ENCODE measurements around the gene PLK1.

The PLK1 gene

GRCh38 chr16:23667355-23667659 lies 11.4 kb upstream of the PLK1 start:
- no peak overlapping the region for H2BK120ac ChIP-seq (ENCODE audit: insufficient read depth, low read length, poor library complexity)
- no peak overlapping the region for H3K23ac ChIP-seq (ENCODE audit: low read length)
- no peaks in the 10 kb centered on the region for H3K4me1 ChIP-seq (ENCODE audit: control insufficient read depth in 1 of 2, insufficient read depth in 2 of 2, low read length in 2 of 2)
- H3K36me3 ChIP-seq (ENCODE audit: control insufficient read depth in 1 of 2, insufficient read depth in 2 of 2, low read length in 2 of 2), result peaks cover 26 to 75% of the 10 kb centered on the region in 2 experiments
- no peaks in the 10 kb centered on the region for H3K79me1 ChIP-seq (ENCODE audit: low read length)
- no peak overlapping the region for H3K4me3 ChIP-seq (ENCODE audit: low read depth, low read length)
- H3K79me2 ChIP-seq (ENCODE audit: control insufficient read depth, insufficient read depth, low read length, poor library complexity), result no peaks in the 10 kb centered on the region
- H3K4ac ChIP-seq (ENCODE audit: low read depth, low read length), result no peak overlapping the region
- peaks cover 2% of the 10 kb centered on the region for H3K9me3 ChIP-seq (ENCODE audit: insufficient read depth, low read depth, low read length)
- H2BK12ac ChIP-seq (ENCODE audit: low read length), result no peak overlapping the region
- H2AK5ac ChIP-seq (ENCODE audit: low read length), result no peak overlapping the region
- no peak overlapping the region for H3K4me2 ChIP-seq (ENCODE audit: low read length)
- H3K27ac ChIP-seq (ENCODE audit: low read depth, low read length), result no peak overlapping the region
- H3K9ac ChIP-seq (ENCODE audit: low read length), result no peak overlapping the region
- no peaks in the 10 kb centered on the region for H3K27me3 ChIP-seq (ENCODE audit: insufficient read depth, low read length)
- H3K18ac ChIP-seq (ENCODE audit: low read length), result no peak overlapping the region
- H4K8ac ChIP-seq (ENCODE audit: low read depth, low read length), result no peak overlapping the region
- no peak for DNase-seq
- no peak overlapping the region for H4K12ac ChIP-seq (ENCODE audit: low read depth, low read length)
- H4K91ac ChIP-seq (ENCODE audit: low read depth, low read length), result no peak overlapping the region
- H3K14ac ChIP-seq (ENCODE audit: low read length), result no peak overlapping the region
- H2BK5ac ChIP-seq (ENCODE audit: low read depth, low read length, poor library complexity), result no peak overlapping the region
- no CpG with 5 or more reads among the region's 6 CpGs for WGBS (ENCODE audit: extremely low coverage, insufficient coverage, insufficient read length)
- H2AFZ ChIP-seq (ENCODE audit: insufficient read depth, low read length, poor library complexity), result no peak overlapping the region

DNA sequence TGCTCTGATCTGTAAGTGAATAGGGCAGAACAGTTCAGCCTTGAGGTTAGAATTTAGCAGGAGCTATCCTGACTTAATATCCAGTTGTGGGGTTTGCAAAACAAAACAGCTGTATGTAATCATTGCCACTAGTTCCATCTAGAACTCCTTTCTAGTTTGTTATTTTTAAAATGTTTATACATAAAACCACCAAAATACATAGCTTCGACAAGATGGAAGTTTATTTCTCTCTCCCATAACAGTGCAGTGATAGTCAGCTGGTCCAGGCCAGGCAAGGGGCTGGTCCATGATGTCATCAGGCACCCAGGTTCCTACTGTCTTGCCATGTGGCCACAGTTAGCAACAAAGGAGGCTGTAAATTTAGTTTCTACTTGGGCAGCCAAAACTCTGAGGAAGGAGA lies 10.5 kb upstream of the PLK1 start:
- no peak overlapping the region for H3K4me2 ChIP-seq (ENCODE audit: low read length)
- H3K18ac ChIP-seq (ENCODE audit: low read length), result no peak overlapping the region
- no peak overlapping the region for H2AFZ ChIP-seq (ENCODE audit: insufficient read depth, low read length, poor library complexity)
- peaks cover 2% of the 10 kb centered on the region for H3K9me3 ChIP-seq (ENCODE audit: insufficient read depth, low read depth, low read length)
- no peak overlapping the region for H2BK12ac ChIP-seq (ENCODE audit: low read length)
- no peaks in the 10 kb centered on the region for H3K79me2 ChIP-seq (ENCODE audit: control insufficient read depth, insufficient read depth, low read length, poor library complexity)
- no peak overlapping the region for H2BK120ac ChIP-seq (ENCODE audit: insufficient read depth, low read length, poor library complexity)
- H3K4ac ChIP-seq (ENCODE audit: low read depth, low read length), result no peak overlapping the region
- DNase-seq, result no peak
- H3K79me1 ChIP-seq (ENCODE audit: low read length), result no peaks in the 10 kb centered on the region
- H3K9ac ChIP-seq (ENCODE audit: low read length), result no peak overlapping the region
- no peak overlapping the region for H4K12ac ChIP-seq (ENCODE audit: low read depth, low read length)
- H3K27ac ChIP-seq (ENCODE audit: low read depth, low read length), result no peak overlapping the region
- no peak overlapping the region for H2AK5ac ChIP-seq (ENCODE audit: low read length)
- H4K8ac ChIP-seq (ENCODE audit: low read depth, low read length), result no peak overlapping the region
- H3K4me1 ChIP-seq (ENCODE audit: control insufficient read depth in 1 of 2, insufficient read depth in 2 of 2, low read length in 2 of 2), result no peaks in the 10 kb centered on the region
- no peaks in the 10 kb centered on the region for H3K27me3 ChIP-seq (ENCODE audit: insufficient read depth, low read length)
- H2BK5ac ChIP-seq (ENCODE audit: low read depth, low read length, poor library complexity), result no peak overlapping the region
- H3K36me3 ChIP-seq (ENCODE audit: control insufficient read depth in 1 of 2, insufficient read depth in 2 of 2, low read length in 2 of 2), result peaks cover 29 to 70% of the 10 kb centered on the region in 2 experiments
- no CpG with 5 or more reads among the region's 1 CpG for WGBS (ENCODE audit: extremely low coverage, insufficient coverage, insufficient read length)
- no peak overlapping the region for H3K14ac ChIP-seq (ENCODE audit: low read length)
- H3K4me3 ChIP-seq (ENCODE audit: low read depth, low read length), result no peak overlapping the region
- H3K23ac ChIP-seq (ENCODE audit: low read length), result no peak overlapping the region
- H4K91ac ChIP-seq (ENCODE audit: low read depth, low read length), result no peak overlapping the region

- Histone ChIP-seq H4K91ac (ENCODE audit: low read depth, low read length) (no peak overlapping the region), H3K79me2 (ENCODE audit: control insufficient read depth, insufficient read depth, low read length, poor library complexity) (no peaks in the 10 kb centered on the region), H3K9me3 (ENCODE audit: insufficient read depth, low read depth, low read length) (peaks cover 2% of the 10 kb centered on the region), H3K4ac (ENCODE audit: low read depth, low read length) (no peak overlapping the region), H3K27me3 (ENCODE audit: insufficient read depth, low read length) (no peaks in the 10 kb centered on the region), H3K4me2 (ENCODE audit: low read length) (no peak overlapping the region), H3K79me1 (ENCODE audit: low read length) (no peaks in the 10 kb centered on the region), H2BK12ac (ENCODE audit: low read length) (no peak overlapping the region), H3K4me1 (ENCODE audit: control insufficient read depth in 1 of 2, insufficient read depth in 2 of 2, low read length in 2 of 2) (no peaks in the 10 kb centered on the region), H2AFZ (ENCODE audit: insufficient read depth, low read length, poor library complexity) (no peak overlapping the region), H3K4me3 (ENCODE audit: low read depth, low read length) (no peak overlapping the region), H3K27ac (ENCODE audit: low read depth, low read length) (no peak overlapping the region), H2BK120ac (ENCODE audit: insufficient read depth, low read length, poor library complexity) (no peak overlapping the region), H4K12ac (ENCODE audit: low read depth, low read length) (no peak overlapping the region), H3K23ac (ENCODE audit: low read length) (no peak overlapping the region), H2AK5ac (ENCODE audit: low read length) (no peak overlapping the region), H4K8ac (ENCODE audit: low read depth, low read length) (no peak overlapping the region), H2BK5ac (ENCODE audit: low read depth, low read length, poor library complexity) (no peak overlapping the region), H3K14ac (ENCODE audit: low read length) (no peak overlapping the region), H3K18ac (ENCODE audit: low read length) (no peak overlapping the region), H3K9ac (ENCODE audit: low read length) (no peak overlapping the region), H3K36me3 (ENCODE audit: control insufficient read depth in 1 of 2, insufficient read depth in 2 of 2, low read length in 2 of 2) (peaks cover 30 to 68% of the 10 kb centered on the region in 2 experiments)
- no peak for DNase-seq
- no CpG with 5 or more reads among the region's 4 CpGs for WGBS (ENCODE audit: extremely low coverage, insufficient coverage, insufficient read length)
These were observed 9.8 kb upstream of the PLK1 start for GRCh38 chr16:23668873-23669272.

DNA sequence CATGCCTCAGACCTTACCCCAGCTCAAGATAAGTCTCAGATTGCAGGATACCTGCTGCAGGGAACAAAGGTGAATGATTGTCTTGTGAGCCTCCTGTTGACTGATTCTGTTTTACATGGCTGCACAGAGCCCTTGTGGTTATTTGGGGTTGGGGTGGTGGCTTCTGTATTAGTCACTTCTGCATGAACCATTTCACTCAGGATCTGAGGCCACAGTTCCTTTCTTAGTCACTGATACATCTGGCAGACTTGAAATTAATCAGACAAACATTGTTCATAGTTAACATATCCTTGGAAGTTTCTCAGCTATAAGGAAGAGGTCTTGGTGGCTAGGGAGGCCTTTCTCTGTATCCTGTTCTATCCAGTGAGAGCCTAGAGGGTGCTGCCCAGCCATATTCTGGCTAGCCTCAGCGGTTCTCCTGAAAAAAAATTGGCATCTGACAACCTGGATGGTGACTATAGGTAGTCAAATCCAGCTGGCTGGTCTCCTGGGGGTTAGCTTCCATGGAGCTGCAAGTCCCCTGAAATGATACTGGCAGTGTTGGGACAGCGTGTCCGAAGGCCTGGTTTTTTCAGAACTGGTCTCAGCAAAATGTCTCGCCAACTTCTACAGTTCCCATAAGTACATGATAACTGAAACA lies 8.4 kb upstream of the PLK1 start:
- Histone ChIP-seq H2AFZ (ENCODE audit: insufficient read depth, low read length, poor library complexity) (no peak overlapping the region), H2AK5ac (ENCODE audit: low read length) (no peak overlapping the region), H3K4me1 (ENCODE audit: control insufficient read depth in 1 of 2, insufficient read depth in 2 of 2, low read length in 2 of 2) (no peaks in the 10 kb centered on the region), H3K79me1 (ENCODE audit: low read length) (no peaks in the 10 kb centered on the region), H3K79me2 (ENCODE audit: control insufficient read depth, insufficient read depth, low read length, poor library complexity) (no peaks in the 10 kb centered on the region), H3K27ac (ENCODE audit: low read depth, low read length) (no peak overlapping the region), H3K4ac (ENCODE audit: low read depth, low read length) (no peak overlapping the region), H3K23ac (ENCODE audit: low read length) (no peak overlapping the region), H4K8ac (ENCODE audit: low read depth, low read length) (no peak overlapping the region), H3K27me3 (ENCODE audit: insufficient read depth, low read length) (no peaks in the 10 kb centered on the region), H4K91ac (ENCODE audit: low read depth, low read length) (no peak overlapping the region), H2BK12ac (ENCODE audit: low read length) (no peak overlapping the region), H3K9me3 (ENCODE audit: insufficient read depth, low read depth, low read length) (peaks cover 2% of the 10 kb centered on the region), H3K4me3 (ENCODE audit: low read depth, low read length) (no peak overlapping the region), H3K36me3 (ENCODE audit: control insufficient read depth in 1 of 2, insufficient read depth in 2 of 2, low read length in 2 of 2) (peaks cover 32 to 66% of the 10 kb centered on the region in 2 experiments), H4K12ac (ENCODE audit: low read depth, low read length) (no peak overlapping the region), H3K18ac (ENCODE audit: low read length) (no peak overlapping the region), H3K4me2 (ENCODE audit: low read length) (no peak overlapping the region), H2BK120ac (ENCODE audit: insufficient read depth, low read length, poor library complexity) (no peak overlapping the region), H2BK5ac (ENCODE audit: low read depth, low read length, poor library complexity) (no peak overlapping the region), H3K14ac (ENCODE audit: low read length) (no peak overlapping the region), H3K9ac (ENCODE audit: low read length) (no peak overlapping the region)
- no CpG with 5 or more reads among the region's 4 CpGs for WGBS (ENCODE audit: extremely low coverage, insufficient coverage, insufficient read length)
- DNase-seq, result no peak

Data from trophoblast cell (in vitro differentiated cells and primary cell).